Measurements from ENCODE around the gene FRAS1. TPM values are rescaled to one million over a fixed set of nuclear protein-coding genes. Genes with fewer than 3 reads are reported as not detected.

FRAS1 gene
- total and polyA plus RNA-seq, 2 of the 8 experiments (the other 6 are each of a cell fraction or from before 2014, with no cell fraction given) = 38.5 to 109 TPM

DNA sequence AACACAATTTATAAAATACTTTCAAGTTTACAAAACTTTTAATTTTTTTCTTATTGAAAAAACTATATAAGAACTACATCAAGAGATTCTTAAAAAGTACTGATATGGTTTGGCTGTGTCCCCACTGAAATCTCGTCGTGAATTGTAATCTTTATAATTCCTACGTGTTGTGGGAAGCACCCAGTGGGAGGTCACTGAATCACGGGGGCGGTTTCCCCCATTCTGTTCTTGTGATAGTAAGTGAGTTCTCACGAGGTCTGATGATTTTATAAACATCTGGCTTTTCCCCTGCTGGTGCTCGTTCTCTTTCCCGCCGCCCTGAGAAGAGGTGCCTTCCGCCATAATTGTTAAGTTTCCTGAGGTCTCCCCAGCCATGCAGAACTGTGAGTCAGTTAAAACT lies 88.5 kb downstream of the FRAS1 start:
- Histone ChIP-seq H3K27ac (ENCODE audit: low read depth, low read length) (no peak overlapping the region), H3K23me2 (ENCODE audit: low read depth, low read length) (no peaks in the 10 kb centered on the region), H3K18ac (ENCODE audit: extremely low read depth, low read length) (no peak overlapping the region), H2BK20ac (ENCODE audit: low read length) (no peak overlapping the region), H3K9me3 (ENCODE audit: insufficient read depth in 2 of 2, low read depth in 1 of 2, low read length in 1 of 2) (no peaks in the 10 kb centered on the region), H4K91ac (replicated peaks; ENCODE audit: insufficient read length, low read length) (no peak overlapping the region), H3K79me2 (ENCODE audit: control insufficient read depth in 1 of 2, insufficient read depth in 2 of 2, low read length in 2 of 2) (peaks cover 0 to 97% of the 10 kb centered on the region in 2 experiments; a peak in 3 of 4 replicates), H2BK5ac (ENCODE audit: low read depth, low read length) (no peak overlapping the region), H3K56ac (replicated peaks; ENCODE audit: insufficient read length, low read depth, low read length) (no peak overlapping the region), H3K23ac (ENCODE audit: insufficient read length) (no peak overlapping the region), H2BK120ac (replicated peaks; ENCODE audit: low read depth, low read length) (no peak overlapping the region), H4K8ac (ENCODE audit: extremely low read depth, insufficient read depth, low read length) (no peak overlapping the region), H4K20me1 (replicated peaks in 1 of 2; ENCODE audit: control insufficient read depth in 1 of 2, insufficient read depth in 2 of 2, low read length in 2 of 2) (peaks cover 2 to 3% of the 10 kb centered on the region in 2 experiments), H3K36me3 (ENCODE audit: control insufficient read depth in 2 of 4, insufficient read depth in 4 of 4, low read length in 3 of 4) (no peaks in the 10 kb centered on the region), H3K4me2 (ENCODE audit: insufficient read depth in 1 of 2, low read depth in 2 of 2, low read length in 2 of 2) (no peak overlapping the region), H2AFZ (ENCODE audit: low read length) (no peak overlapping the region), H3K4ac (replicated peaks; ENCODE audit: insufficient read length, low read depth, low read length) (no peak overlapping the region), H3K79me1 (ENCODE audit: low read depth, low read length) (0 out of 2 replicates have a peak, but pooled peaks cover 2% of the 10 kb centered on the region), H2BK12ac (ENCODE audit: low read depth, low read length) (no peak overlapping the region), H3K4me3 (ENCODE audit: extremely low read depth in 1 of 4, insufficient read depth in 2 of 4, low read depth in 3 of 4, low read length in 4 of 4) (no peak overlapping the region), H3K14ac (ENCODE audit: insufficient read length) (no peak overlapping the region), H3K4me1 (replicated peaks in 1 of 4; ENCODE audit: control insufficient read depth in 3 of 4, insufficient read depth in 4 of 4, low read length in 3 of 4) (peaks cover 0 to 6% (median 3%) of the 10 kb centered on the region in 4 experiments; a peak in 4 of 7 replicates), H2AK5ac (ENCODE audit: low read depth, low read length) (no peak overlapping the region), H3K27me3 (replicated peaks in 1 of 4; ENCODE audit: control insufficient read depth in 3 of 4, extremely low read depth in 1 of 4, insufficient read depth in 3 of 4, low read length in 3 of 4) (no peaks in the 10 kb centered on the region), H4K5ac (ENCODE audit: insufficient read length, low read depth, low read length) (no peak overlapping the region), H2BK15ac (ENCODE audit: low read length) (no peak overlapping the region), H3K9ac (replicated peaks in 1 of 4; ENCODE audit: extremely low read depth in 1 of 4, low read depth in 3 of 4, low read length in 3 of 4) (no peak overlapping the region)
- CTCF ChIA-PET (ENCODE audit: partially characterized antibody) = interaction anchor here (1.2 to 1.5 kb wide), 3 partner anchors 10 to 26 kb away, joined by 3 to 4 read pairs (median 4); no protein-coding TSS in a partner anchor
- FAIRE-seq (no peak), DNase-seq (ENCODE audit: low read depth in 1 of 2, low spot score in 2 of 2) (no peak)
- 74% methylated on average over 10 of the region's 10 CpGs; no CpG with 5 or more reads in 1 of the 2 experiments for WGBS, 2 experiments (ENCODE audit: extremely low coverage in 1 of 2, insufficient coverage in 1 of 2, insufficient read length in 1 of 2, insufficient replicate concordance in 2 of 2, low coverage in 1 of 2, low lambda C conversion rate in 2 of 2, missing lambda C conversion rate in 1 of 2)
- TF ChIP-seq SP1 (IDR thresholded peaks at IDR 0.05; ENCODE audit: low read depth, low read length) (no peak), JUND (IDR thresholded peaks at IDR 0.05; ENCODE audit: low read length) (no peak), SRF (IDR thresholded peaks at IDR 0.05; ENCODE audit: low read depth, low read length) (no peak)
- POLR2A ChIA-PET (ENCODE audit: partially characterized antibody) = no interaction called here

Data from H1 (cell line).